Kidney epithelial cell (primary cell): Measurements from ENCODE around the gene FIS1. TPM values are rescaled to one million over a fixed set of nuclear protein-coding genes. Genes with fewer than 3 reads are reported as not detected.

Experiments used
- DNase-seq: peaks from one replicate; pipeline ENCODE4 v3.0.0-alpha.2; 2010; ENCODE audit warnings: low read depth
- H3K27me3 ChIP-seq: 2 replicates; pipeline ENCODE4 v1.6.0; 2011; ENCODE audit warnings: low read length; ENCODE audit not compliant: control insufficient read depth, insufficient read depth
- H3K36me3 ChIP-seq: 2 replicates; pipeline ENCODE4 v1.5.1; 2011; ENCODE audit warnings: low read length; ENCODE audit not compliant: control insufficient read depth, insufficient read depth
- H3K4me3 ChIP-seq: 2 replicates; pipeline ENCODE4 v1.5.1; 2011; ENCODE audit warnings: low read depth, mild to moderate bottlenecking, control low read depth, low read length
- CTCF ChIP-seq: IDR thresholded peaks from 2 replicates; pipeline ENCODE4 v1.5.1; 2011; ENCODE audit warnings: mild to moderate bottlenecking, moderate library complexity, low read length, control low read depth, inconsistent platforms; ENCODE audit not compliant: insufficient read depth, poor library complexity, severe bottlenecking
- total RNA-seq: library from RNA; depleted of rRNA; stranded (reverse); fragments of >200 nt; gene quantifications from 2 replicates; pipeline ENCODE4 v1.2.3, GENCODE V29; 2015

The FIS1 gene
- total RNA-seq, 1 donor from 2014 or later: 231 TPM

- peaks cover 34% of the 10 kb centered on the region for H3K27me3 ChIP-seq
- TF ChIP-seq CTCF: no peak
- no peak for DNase-seq
- H3K36me3 ChIP-seq: no peaks in the 10 kb centered on the region
- no peak overlapping the region for H3K4me3 ChIP-seq
Measured at GRCh38 chr7:101197991-101198390, 46.9 kb downstream of the FIS1 start.

GRCh38 chr7:101195884-101196283, 49.0 kb downstream of the FIS1 start:
- H3K36me3 ChIP-seq: no peaks in the 10 kb centered on the region
- H3K4me3 ChIP-seq: no peak overlapping the region
- H3K27me3 ChIP-seq: peaks cover 14% of the 10 kb centered on the region
- no peak for TF ChIP-seq CTCF
- DNase-seq: no peak

Other genes with a start within 250 kb of the FIS1 start
- not detected in 2 replicates for gene MUC17, start 225.0 kb downstream of the FIS1 start, total RNA-seq
- 15.8 and 16.7 TPM in 2 replicates for gene TRIM56, start 159.6 kb downstream of the FIS1 start, total RNA-seq
- gene SERPINE1, start 118.0 kb downstream of the FIS1 start, total RNA-seq: 229 and 245 TPM in 2 replicates
- gene AP1S1, start 90.6 kb downstream of the FIS1 start, total RNA-seq: 155 and 183 TPM in 2 replicates
- 17.5 and 17.8 TPM in 2 replicates for gene VGF, start 79.5 kb downstream of the FIS1 start, total RNA-seq
- gene NAT16, start 64.8 kb downstream of the FIS1 start, total RNA-seq: not detected in 2 replicates
- not detected in 2 replicates for gene MOGAT3, start 44.0 kb downstream of the FIS1 start, total RNA-seq
- gene PLOD3, start 27.5 kb downstream of the FIS1 start, total RNA-seq: 95.6 and 102 TPM in 2 replicates
- 90.2 and 109 TPM in 2 replicates for gene ZNHIT1, start 26.9 kb downstream of the FIS1 start, total RNA-seq
- gene CLDN15, start 7.3 kb downstream of the FIS1 start, total RNA-seq: 4.8 and 10.3 TPM in 2 replicates
- gene IFT22, start 76.7 kb upstream of the FIS1 start, total RNA-seq: 37.3 and 39.6 TPM in 2 replicates
- 0.21 and 0.42 TPM in 2 replicates for gene COL26A1, start 117.8 kb upstream of the FIS1 start, total RNA-seq